WTC11 (cell line): Measurements from ENCODE around the gene PTPRN2. TPM values are rescaled to one million over a fixed set of nuclear protein-coding genes. Genes with fewer than 3 reads are reported as not detected.

Source experiments
- ATAC-seq: fragments of 200-7000 bp; cut with Tn5 transposase; 2 replicates; pipeline ENCODE4 v1.10.0; 2021; ENCODE audit warnings: mild to moderate bottlenecking, moderate library complexity
- CTCF ChIA-PET: fragments of 300-600 bp; sonication (Branson Sonifier 250); formaldehyde crosslinking; loops from one replicate; lab custom pipeline; 2021; ENCODE audit warnings: antibody characterized with exemption; lab: Charles Lee
- POLR2A ChIA-PET: fragments of 350-600 bp; sonication (Branson Sonifier 250); formaldehyde crosslinking; loops from one replicate; lab custom pipeline; 2021; ENCODE audit warnings: antibody characterized with exemption; lab: Charles Lee
- DNase-seq: peaks from one replicate; pipeline ENCODE4 v3.0.0; 2021; ENCODE audit warnings: low spot score
- H3K27ac Mint-ChIP-seq: 2 replicates; pipeline ENCODE4 v1.8.0; 2021; ENCODE audit warnings: mixed read lengths
- H3K27me3 Mint-ChIP-seq: 2 replicates; pipeline ENCODE4 v1.8.0; 2021; ENCODE audit warnings: low read depth, mild to moderate bottlenecking, moderate library complexity, mixed read lengths
- H3K36me3 Mint-ChIP-seq: 2 replicates; pipeline ENCODE4 v1.8.0; 2021; ENCODE audit warnings: mixed read lengths
- H3K4me1 Mint-ChIP-seq: 2 replicates; pipeline ENCODE4 v1.8.0; 2022; ENCODE audit warnings: mixed read lengths
- H3K4me3 Mint-ChIP-seq: 2 replicates; pipeline ENCODE4 v1.8.0; 2021; ENCODE audit warnings: mild to moderate bottlenecking, moderate library complexity, mixed read lengths
- H3K9me3 Mint-ChIP-seq: 2 replicates; pipeline ENCODE4 v1.8.0; 2021; ENCODE audit warnings: mixed read lengths
- GTF2I ChIP-seq: fragments of 250-450 bp; sonication (Bioruptor Pico); conservative IDR thresholded peaks from 2 replicates; pipeline ENCODE4 v1.4.0; 2021; ENCODE audit warnings: mild to moderate bottlenecking
- MYBL2 ChIP-seq: sonication (generic); formaldehyde crosslinking; IDR thresholded peaks from 2 replicates; pipeline ENCODE4 v1.8.1; 2023; ENCODE audit warnings: mild to moderate bottlenecking, moderate library complexity, missing genetic modification reagents
- NR3C1 ChIP-seq: sonication (generic); formaldehyde crosslinking; conservative IDR thresholded peaks from 2 replicates; pipeline ENCODE4 v1.8.1; 2023; ENCODE audit warnings: low read depth, mild to moderate bottlenecking, missing genetic modification reagents
- OVOL2 ChIP-seq: fragments of 250-450 bp; sonication (Bioruptor Pico); IDR thresholded peaks from 2 replicates; pipeline ENCODE4 v1.9.0; 2021; ENCODE audit warnings: mild to moderate bottlenecking, borderline replicate concordance
- ZBTB21 ChIP-seq: sonication (generic); formaldehyde crosslinking; IDR thresholded peaks from 2 replicates; pipeline ENCODE4 v1.8.1; 2023; ENCODE audit warnings: mild to moderate bottlenecking, missing genetic modification reagents, borderline replicate concordance
- ZNF138 ChIP-seq: sonication (generic); formaldehyde crosslinking; conservative IDR thresholded peaks from 2 replicates; pipeline ENCODE4 v1.8.1; 2022; ENCODE audit warnings: mild to moderate bottlenecking, moderate library complexity, missing genetic modification reagents
- ZNF263 ChIP-seq: sonication (generic); formaldehyde crosslinking; IDR thresholded peaks from 2 replicates; pipeline ENCODE4 v1.8.1; 2022; ENCODE audit warnings: low read depth, mild to moderate bottlenecking, moderate library complexity, missing genetic modification reagents
- ZNF317 ChIP-seq: sonication (generic); formaldehyde crosslinking; IDR thresholded peaks from 2 replicates; pipeline ENCODE4 v1.8.1; 2023; ENCODE audit warnings: low read depth, mild to moderate bottlenecking, moderate library complexity, missing genetic modification reagents, borderline replicate concordance
- ZNF396 ChIP-seq: fragments of 250-450 bp; sonication (Bioruptor Pico); IDR thresholded peaks from 2 replicates; pipeline ENCODE4 v1.8.0; 2021; ENCODE audit warnings: mild to moderate bottlenecking, moderate library complexity, borderline replicate concordance
- ZNF423 ChIP-seq: fragments of 250-450 bp; sonication (Bioruptor Pico); IDR thresholded peaks from 2 replicates; pipeline ENCODE4 v2.1.2; 2022; ENCODE audit warnings: mild to moderate bottlenecking, moderate library complexity
- total RNA-seq: library from RNA; stranded (reverse); gene quantifications from 3 replicates; pipeline ENCODE4 v1.2.3, GENCODE V29; 2021
- TF ChIP-seq, protein P1 (sequence below): fragments of 250-450 bp; sonication (Bioruptor Pico); IDR thresholded peaks from 2 replicates; pipeline ENCODE4 v1.9.0; 2021; ENCODE audit warnings: moderate library complexity, mild to moderate bottlenecking, inconsistent platforms, borderline replicate concordance
- TF ChIP-seq, protein P2 (sequence below): fragments of 250-450 bp; sonication (Bioruptor Pico); IDR thresholded peaks from 2 replicates; pipeline ENCODE4 v1.9.0; 2021; ENCODE audit warnings: mild to moderate bottlenecking, borderline replicate concordance

The PTPRN2 gene
- total RNA-seq, 1 experiment from 2014 or later, result 4.7 TPM

DNA sequence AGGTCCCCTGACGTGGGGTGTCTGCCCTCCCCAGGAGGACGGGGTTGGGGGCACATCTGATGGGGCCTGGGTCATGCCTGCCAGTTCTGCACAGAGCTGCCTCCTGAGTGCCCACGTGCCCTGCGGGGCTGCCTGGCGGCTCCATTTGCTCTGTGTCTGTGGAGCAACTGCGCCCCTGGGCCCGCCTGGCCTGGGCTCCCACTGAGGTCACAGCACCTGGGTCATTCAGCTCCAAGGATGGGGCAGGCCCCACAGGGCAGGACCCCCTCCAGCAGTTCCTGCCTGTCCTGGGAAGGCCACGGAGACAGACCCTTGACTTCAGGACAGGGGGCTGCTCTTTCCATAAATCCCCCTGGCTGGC lies 590.6 kb downstream of the PTPRN2 start:
- Mint-ChIP-seq H3K4me3 (no peak overlapping the region), H3K4me1 (peaks cover 8% of the 10 kb centered on the region), H3K36me3 (peaks cover 24% of the 10 kb centered on the region), H3K27ac (no peak overlapping the region), H3K9me3 (peaks cover 16% of the 10 kb centered on the region), H3K27me3 (no peaks in the 10 kb centered on the region)
- ATAC-seq (no peak), DNase-seq (no peak)
- CTCF ChIA-PET, result no interaction called here
- no peak for TF ChIP-seq OVOL2 (CRISPR knock-in tag)
- no peak for TF ChIP-seq ZBTB21 (CRISPR knock-in tag)
- no peak for TF ChIP-seq ZNF423 (CRISPR knock-in tag)
- TF ChIP-seq ZNF263, result no peak
- POLR2A ChIA-PET, result no interaction called here

DNA sequence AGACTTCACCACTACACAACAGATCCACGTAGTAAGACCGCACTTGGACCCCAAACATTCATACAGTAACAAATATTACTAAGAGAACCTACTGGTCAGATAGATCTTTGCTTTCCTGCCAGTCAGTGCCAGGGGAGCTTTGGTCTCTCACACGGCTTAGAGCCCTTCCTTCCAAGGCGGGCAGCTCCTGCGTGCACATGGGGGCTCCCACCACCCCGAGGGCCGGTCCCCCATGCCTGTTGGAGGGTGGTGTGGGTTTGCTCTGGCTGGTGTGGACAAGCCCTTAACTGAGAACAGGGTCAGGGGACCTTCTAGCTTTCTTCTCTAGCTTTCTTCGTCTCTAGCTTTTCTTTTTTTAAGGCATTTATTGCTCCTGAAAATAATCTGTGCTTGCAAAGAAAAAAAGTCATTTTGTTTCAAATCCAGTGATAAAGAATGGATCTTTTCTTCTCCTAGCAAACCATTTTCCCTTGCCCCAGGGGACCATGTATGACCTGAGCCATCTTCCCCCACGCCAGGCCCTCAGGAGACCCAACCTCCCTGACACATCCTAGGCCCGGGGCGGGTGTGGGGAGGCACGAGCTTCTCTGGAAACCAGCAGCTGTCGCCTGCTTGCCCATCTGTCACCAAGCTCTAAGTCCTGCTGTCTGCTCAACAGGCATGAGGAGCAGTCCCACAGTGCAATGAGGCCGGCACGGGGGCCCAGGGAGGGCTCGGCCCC lies 591.1 kb downstream of the PTPRN2 start:
- no peaks in the 10 kb centered on the region for H3K27me3 Mint-ChIP-seq

DNA sequence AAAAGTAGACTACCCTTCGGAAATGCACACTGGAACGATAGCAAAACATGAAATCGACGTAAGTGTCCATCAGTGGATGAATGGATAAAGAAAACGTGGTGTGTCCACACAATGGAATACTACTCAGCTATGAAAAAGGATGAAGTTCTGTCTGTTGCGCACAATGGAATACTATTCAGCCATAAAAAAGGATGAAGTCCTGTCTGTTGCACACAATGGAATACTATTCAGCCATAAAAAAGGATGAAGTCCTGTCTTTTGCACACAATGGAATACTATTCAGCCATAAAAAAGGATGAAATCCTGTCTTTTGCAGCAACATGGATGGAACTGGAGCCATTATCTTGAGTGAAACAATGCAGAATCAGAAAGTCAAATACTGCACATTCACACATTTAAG lies 591.8 kb downstream of the PTPRN2 start:
- Mint-ChIP-seq H3K4me3 (no peak overlapping the region), H3K27me3 (no peaks in the 10 kb centered on the region), H3K27ac (no peak overlapping the region), H3K9me3 (peaks cover 13% of the 10 kb centered on the region), H3K36me3 (peaks cover 19% of the 10 kb centered on the region), H3K4me1 (peaks cover 4% of the 10 kb centered on the region)
- DNase-seq, result no peak
- ATAC-seq, result no peak
- ChIA-PET CTCF (no interaction called here), POLR2A (no interaction called here)
- TF ChIP-seq GTF2I (CRISPR knock-in tag) (peak; percentile 53; the same call in 1 of the 2 replicates), ZNF396 (no peak)

More for the DNA sequence above, 591.1 kb downstream of the PTPRN2 start:
- ATAC-seq, result no peak
- ChIA-PET POLR2A (no interaction called here), CTCF (no interaction called here)
- no peak for DNase-seq
- H3K36me3 Mint-ChIP-seq, result peaks cover 19% of the 10 kb centered on the region
- H3K4me1 Mint-ChIP-seq, result peaks cover 4% of the 10 kb centered on the region
- TF ChIP-seq, protein P1, sequence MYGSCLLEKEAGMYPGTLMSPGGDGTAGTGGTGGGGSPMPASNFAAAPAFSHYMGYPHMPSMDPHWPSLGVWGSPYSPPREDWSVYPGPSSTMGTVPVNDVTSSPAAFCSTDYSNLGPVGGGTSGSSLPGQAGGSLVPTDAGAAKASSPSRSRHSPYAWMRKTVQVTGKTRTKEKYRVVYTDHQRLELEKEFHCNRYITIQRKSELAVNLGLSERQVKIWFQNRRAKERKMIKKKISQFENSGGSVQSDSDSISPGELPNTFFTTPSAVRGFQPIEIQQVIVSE (CRISPR knock-in tag), result no peak
- TF ChIP-seq, protein P2, sequence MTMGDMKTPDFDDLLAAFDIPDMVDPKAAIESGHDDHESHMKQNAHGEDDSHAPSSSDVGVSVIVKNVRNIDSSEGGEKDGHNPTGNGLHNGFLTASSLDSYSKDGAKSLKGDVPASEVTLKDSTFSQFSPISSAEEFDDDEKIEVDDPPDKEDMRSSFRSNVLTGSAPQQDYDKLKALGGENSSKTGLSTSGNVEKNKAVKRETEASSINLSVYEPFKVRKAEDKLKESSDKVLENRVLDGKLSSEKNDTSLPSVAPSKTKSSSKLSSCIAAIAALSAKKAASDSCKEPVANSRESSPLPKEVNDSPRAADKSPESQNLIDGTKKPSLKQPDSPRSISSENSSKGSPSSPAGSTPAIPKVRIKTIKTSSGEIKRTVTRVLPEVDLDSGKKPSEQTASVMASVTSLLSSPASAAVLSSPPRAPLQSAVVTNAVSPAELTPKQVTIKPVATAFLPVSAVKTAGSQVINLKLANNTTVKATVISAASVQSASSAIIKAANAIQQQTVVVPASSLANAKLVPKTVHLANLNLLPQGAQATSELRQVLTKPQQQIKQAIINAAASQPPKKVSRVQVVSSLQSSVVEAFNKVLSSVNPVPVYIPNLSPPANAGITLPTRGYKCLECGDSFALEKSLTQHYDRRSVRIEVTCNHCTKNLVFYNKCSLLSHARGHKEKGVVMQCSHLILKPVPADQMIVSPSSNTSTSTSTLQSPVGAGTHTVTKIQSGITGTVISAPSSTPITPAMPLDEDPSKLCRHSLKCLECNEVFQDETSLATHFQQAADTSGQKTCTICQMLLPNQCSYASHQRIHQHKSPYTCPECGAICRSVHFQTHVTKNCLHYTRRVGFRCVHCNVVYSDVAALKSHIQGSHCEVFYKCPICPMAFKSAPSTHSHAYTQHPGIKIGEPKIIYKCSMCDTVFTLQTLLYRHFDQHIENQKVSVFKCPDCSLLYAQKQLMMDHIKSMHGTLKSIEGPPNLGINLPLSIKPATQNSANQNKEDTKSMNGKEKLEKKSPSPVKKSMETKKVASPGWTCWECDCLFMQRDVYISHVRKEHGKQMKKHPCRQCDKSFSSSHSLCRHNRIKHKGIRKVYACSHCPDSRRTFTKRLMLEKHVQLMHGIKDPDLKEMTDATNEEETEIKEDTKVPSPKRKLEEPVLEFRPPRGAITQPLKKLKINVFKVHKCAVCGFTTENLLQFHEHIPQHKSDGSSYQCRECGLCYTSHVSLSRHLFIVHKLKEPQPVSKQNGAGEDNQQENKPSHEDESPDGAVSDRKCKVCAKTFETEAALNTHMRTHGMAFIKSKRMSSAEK (CRISPR knock-in tag), result no peak
- no peak for TF ChIP-seq ZNF317 (CRISPR knock-in tag)
- peaks cover 13% of the 10 kb centered on the region for H3K9me3 Mint-ChIP-seq
- H3K27ac Mint-ChIP-seq, result no peak overlapping the region
- H3K4me3 Mint-ChIP-seq, result no peak overlapping the region

DNA sequence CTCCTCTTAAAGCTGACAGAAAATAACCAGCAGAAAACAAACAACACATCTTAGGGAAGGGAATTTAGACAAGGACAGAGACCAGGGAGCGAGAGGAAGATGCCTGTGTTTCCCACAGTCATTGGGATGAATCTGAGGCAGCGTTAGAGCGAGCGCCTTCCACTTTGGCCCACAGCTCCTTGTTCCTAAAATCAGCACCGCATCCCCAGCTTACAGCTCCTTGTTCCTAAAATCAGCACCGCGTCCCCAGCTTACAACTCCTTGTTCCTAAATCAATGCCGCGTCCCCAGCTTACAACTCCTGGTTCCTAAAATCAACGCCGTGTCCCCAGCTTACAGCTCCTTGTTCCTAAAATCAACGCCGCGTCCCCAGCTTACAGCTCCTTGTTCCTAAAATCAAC lies 593.3 kb downstream of the PTPRN2 start:
- peaks cover 22% of the 10 kb centered on the region for H3K36me3 Mint-ChIP-seq
- no peak overlapping the region for H3K4me3 Mint-ChIP-seq
- no peak overlapping the region for H3K27ac Mint-ChIP-seq
- no peak for ATAC-seq
- POLR2A ChIA-PET, result no interaction called here
- TF ChIP-seq NR3C1 (CRISPR knock-in tag), result no peak
- TF ChIP-seq ZNF138 (CRISPR knock-in tag), result no peak
- no peak for TF ChIP-seq MYBL2 (CRISPR knock-in tag)
- TF ChIP-seq, all 79 proteins: peak for 0
- H3K4me1 Mint-ChIP-seq, result no peaks in the 10 kb centered on the region; the same call in 1 of the 2 replicates
- CTCF ChIA-PET, result no interaction called here
- no peaks in the 10 kb centered on the region for H3K27me3 Mint-ChIP-seq
- H3K9me3 Mint-ChIP-seq, result peaks cover 13% of the 10 kb centered on the region
- DNase-seq, result no peak
